H9 (cell line): ENCODE data around the gene TPP1. TPM values are rescaled to one million over a fixed set of nuclear protein-coding genes. Genes with fewer than 3 reads are reported as not detected.

Source experiments
- DNase-seq: peaks from one replicate; pipeline ENCODE4 v3.0.0-alpha.2; 2017
- H2AFZ ChIP-seq: one replicate; pipeline ENCODE4 v1.6.1; 2013; ENCODE audit warnings: mild to moderate bottlenecking, low read length, control low read depth, moderate library complexity
- H2AK5ac ChIP-seq: 2 replicates; pipeline ENCODE4 v1.6.1; 2013; ENCODE audit warnings: low read length, control low read depth, mixed read lengths; ENCODE audit not compliant: insufficient read length
- H2BK120ac ChIP-seq: one replicate; pipeline ENCODE4 v1.6.1; 2013; ENCODE audit warnings: low read depth, mild to moderate bottlenecking, low read length, control low read depth, inconsistent platforms; ENCODE audit not compliant: poor library complexity, severe bottlenecking
- H2BK12ac ChIP-seq: 2 replicates; pipeline ENCODE4 v1.6.1; 2013; ENCODE audit warnings: low read length, control low read depth, mixed read lengths, low read depth; ENCODE audit not compliant: insufficient read length
- H2BK15ac ChIP-seq: 2 replicates; pipeline ENCODE4 v1.6.1; 2013; ENCODE audit warnings: low read depth, low read length, control low read depth
- H2BK20ac ChIP-seq: one replicate; pipeline ENCODE4 v1.6.1; 2013; ENCODE audit warnings: low read depth, mild to moderate bottlenecking, low read length, control low read depth, inconsistent platforms; ENCODE audit not compliant: poor library complexity, severe bottlenecking
- H2BK5ac ChIP-seq: 2 replicates; pipeline ENCODE4 v1.6.1; 2013; ENCODE audit warnings: low read length, control low read depth, mixed read lengths; ENCODE audit not compliant: insufficient read length
- H3K14ac ChIP-seq: 2 replicates; pipeline ENCODE4 v1.6.1; 2013; ENCODE audit warnings: low read length, control low read depth; ENCODE audit not compliant: insufficient read depth
- H3K18ac ChIP-seq: 2 replicates; pipeline ENCODE4 v1.6.1; 2013; ENCODE audit warnings: low read depth, mild to moderate bottlenecking, mixed read lengths, low read length, control low read depth; ENCODE audit not compliant: insufficient read length
- H3K23ac ChIP-seq: 2 replicates; pipeline ENCODE4 v1.6.1; 2013; ENCODE audit warnings: low read length, control low read depth, mixed read lengths, low read depth; ENCODE audit not compliant: insufficient read length
- H3K23me2 ChIP-seq: 2 replicates; pipeline ENCODE4 v1.6.1; 2013; ENCODE audit warnings: low read depth, mild to moderate bottlenecking, mixed read lengths, low read length, control low read depth; ENCODE audit not compliant: insufficient read length, poor library complexity, severe bottlenecking
- H3K27ac ChIP-seq: 2 replicates; pipeline ENCODE4 v1.5.1; 2013; ENCODE audit warnings: low read length, control low read depth, mixed read lengths, low read depth; ENCODE audit not compliant: insufficient read length
- H3K27me3 ChIP-seq: 2 replicates; pipeline ENCODE4 v1.6.1; 2013; ENCODE audit warnings: low read length, control low read depth, inconsistent platforms; ENCODE audit not compliant: insufficient read depth
- H3K4ac ChIP-seq: 2 replicates; pipeline ENCODE4 v1.6.1; 2013; ENCODE audit warnings: low read depth, mild to moderate bottlenecking, control low read depth, inconsistent platforms, low read length, moderate library complexity
- H3K4me1 ChIP-seq: 2 replicates; pipeline ENCODE4 v1.6.1; 2013; ENCODE audit warnings: low read length, control low read depth, inconsistent platforms; ENCODE audit not compliant: insufficient read depth
- H3K4me2 ChIP-seq: 2 replicates; pipeline ENCODE4 v1.6.1; 2013; ENCODE audit warnings: low read length, control low read depth, mixed read lengths; ENCODE audit not compliant: insufficient read length, insufficient read depth
- H3K56ac ChIP-seq: 2 replicates; pipeline ENCODE4 v1.6.1; 2013; ENCODE audit warnings: low read depth, mild to moderate bottlenecking, mixed read lengths, low read length, control low read depth; ENCODE audit not compliant: insufficient read length
- H3K79me1 ChIP-seq: 2 replicates; pipeline ENCODE4 v1.6.1; 2013; ENCODE audit warnings: low read depth, mild to moderate bottlenecking, moderate library complexity, low read length, control low read depth, inconsistent platforms; ENCODE audit not compliant: insufficient read depth, poor library complexity, severe bottlenecking
- H3K79me2 ChIP-seq: 2 replicates; pipeline ENCODE4 v1.6.1; 2013; ENCODE audit warnings: low read length, control low read depth, inconsistent platforms; ENCODE audit not compliant: insufficient read depth
- H3K9ac ChIP-seq: 2 replicates; pipeline ENCODE4 v1.6.1; 2013; ENCODE audit warnings: low read length, control low read depth, mixed read lengths; ENCODE audit not compliant: insufficient read length; ENCODE audit errors: extremely low read depth
- H3K9me3 ChIP-seq: one replicate; pipeline ENCODE4 v1.6.1; 2013; ENCODE audit warnings: low read depth, low read length, inconsistent platforms; ENCODE audit not compliant: control insufficient read depth
- H3T11ph ChIP-seq: one replicate; pipeline ENCODE4 v1.6.1; 2013; ENCODE audit warnings: mild to moderate bottlenecking, low read length, control low read depth, inconsistent platforms
- H4K20me1 ChIP-seq: one replicate; pipeline ENCODE4 v1.6.1; 2013; ENCODE audit not compliant: control insufficient read depth, insufficient read length, insufficient read depth
- H4K5ac ChIP-seq: 2 replicates; pipeline ENCODE4 v1.6.1; 2013; ENCODE audit warnings: low read depth, mild to moderate bottlenecking, mixed read lengths, low read length, control low read depth; ENCODE audit not compliant: insufficient read length
- H4K8ac ChIP-seq: replicated peaks from 2 replicates; pipeline ENCODE4 v1.6.1; 2013; ENCODE audit warnings: low read length, control low read depth, mixed read lengths, low read depth; ENCODE audit not compliant: insufficient read length
- H4K91ac ChIP-seq: 2 replicates; pipeline ENCODE4 v1.6.1; 2013; ENCODE audit warnings: low read depth, mild to moderate bottlenecking, moderate library complexity, mixed read lengths, low read length, control low read depth; ENCODE audit not compliant: insufficient read length
- H3K27ac Mint-ChIP-seq, 3 experiments: 2 replicates in 2 of 3; 3 replicates in 1 of 3; pipeline ENCODE4 v1.8.0; 2020 to 2021; ENCODE audit warnings: mixed read lengths in 3 of 3, mild to moderate bottlenecking in 1 of 3, moderate library complexity in 1 of 3
- H3K27me3 Mint-ChIP-seq: 2 replicates; pipeline ENCODE4 v1.8.0; 2021; ENCODE audit warnings: low read depth, mild to moderate bottlenecking, moderate library complexity, mixed read lengths
- H3K36me3 Mint-ChIP-seq, 3 experiments: 2 replicates in 2 of 3; 3 replicates in 1 of 3; pipeline ENCODE4 v1.8.0; 2020 to 2021; ENCODE audit warnings: low read depth in 3 of 3, mixed read lengths in 3 of 3; ENCODE audit not compliant: insufficient read depth in 1 of 3
- H3K4me1 Mint-ChIP-seq, 2 experiments: 2 replicates each; pipeline ENCODE4 v1.8.0; 2020; ENCODE audit warnings: mixed read lengths in 2 of 2
- H3K4me3 Mint-ChIP-seq, 2 experiments: 2 replicates in 1 of 2; 3 replicates in 1 of 2; pipeline ENCODE4 v1.8.0; 2020 to 2021; ENCODE audit warnings: mild to moderate bottlenecking in 2 of 2, mixed read lengths in 2 of 2, moderate library complexity in 1 of 2
- H3K9me3 Mint-ChIP-seq, 2 experiments: 2 replicates in 1 of 2; 3 replicates in 1 of 2; pipeline ENCODE4 v1.8.0; 2020; ENCODE audit warnings: mild to moderate bottlenecking in 2 of 2, mixed read lengths in 2 of 2, moderate library complexity in 1 of 2
- WGBS: extraction: QIAGEN DNeasy Blood & Tissue Kit; methylation state at CpG from one replicate; pipeline ENCODE4 v1.1.7; 2013; ENCODE audit warnings: missing lambda C conversion rate, low lambda C conversion rate, mixed read lengths; ENCODE audit not compliant: insufficient read length; ENCODE audit errors: extremely low coverage; 5-methylcytosine and 5-hydroxymethylcytosine counted together
- total RNA-seq: library from RNA; stranded (reverse); gene quantifications from 2 replicates; pipeline ENCODE4 v1.2.1, GENCODE V29; 2021
- TF ChIP-seq, protein P1 (sequence below): fragments of 200-600 bp; sonication (generic); conservative IDR thresholded peaks from 3 replicates; pipeline ENCODE4 v1.8.0; 2021; ENCODE audit warnings: antibody characterized with exemption, mild to moderate bottlenecking

The TPP1 gene
- total RNA-seq, 1 experiment from 2014 or later: 37.2 TPM

DNA sequence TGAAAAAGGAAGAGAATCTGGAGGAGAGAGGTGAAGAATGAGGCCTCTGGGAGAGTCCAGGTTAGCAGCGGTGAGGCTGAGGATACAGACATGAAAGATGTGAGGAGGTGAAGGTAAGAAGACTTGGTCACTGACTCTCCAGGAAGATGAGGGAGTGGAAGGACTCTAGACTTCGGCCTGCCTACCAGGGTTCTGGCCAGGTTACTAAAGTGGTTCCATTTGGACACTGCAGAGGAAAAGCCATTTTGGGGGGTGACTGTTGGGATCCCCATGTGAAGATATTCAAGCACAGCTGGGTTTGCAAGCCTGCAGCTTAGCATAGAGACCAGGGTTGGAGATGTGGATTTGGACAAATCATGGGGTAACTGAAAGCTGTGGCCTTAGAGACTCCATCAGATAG lies 28.6 kb upstream of the TPP1 start:
- H4K8ac ChIP-seq: no peak overlapping the region
- no peak overlapping the region for H3K27ac Mint-ChIP-seq
- H3K27me3 ChIP-seq: 0 out of 2 replicates have a peak, but pooled peaks cover 1% of the 10 kb centered on the region
- H2BK15ac ChIP-seq: no peak overlapping the region
- no peak overlapping the region for H3K9ac ChIP-seq
- no peak overlapping the region for H3K23ac ChIP-seq
- H3K27ac ChIP-seq: no peak overlapping the region
- no peaks in the 10 kb centered on the region for H3K9me3 Mint-ChIP-seq
- no peak overlapping the region for H2BK20ac ChIP-seq
- H3K4ac ChIP-seq: no peak overlapping the region
- H3K4me1 ChIP-seq: peaks cover 2% of the 10 kb centered on the region; the same call in 1 of the 2 replicates
- no peaks in the 10 kb centered on the region for H3K79me1 ChIP-seq
- H4K91ac ChIP-seq: no peak overlapping the region
- H3K27me3 Mint-ChIP-seq: 0 out of 2 replicates have a peak, but pooled peaks cover 2% of the 10 kb centered on the region
- TF ChIP-seq, protein P1, sequence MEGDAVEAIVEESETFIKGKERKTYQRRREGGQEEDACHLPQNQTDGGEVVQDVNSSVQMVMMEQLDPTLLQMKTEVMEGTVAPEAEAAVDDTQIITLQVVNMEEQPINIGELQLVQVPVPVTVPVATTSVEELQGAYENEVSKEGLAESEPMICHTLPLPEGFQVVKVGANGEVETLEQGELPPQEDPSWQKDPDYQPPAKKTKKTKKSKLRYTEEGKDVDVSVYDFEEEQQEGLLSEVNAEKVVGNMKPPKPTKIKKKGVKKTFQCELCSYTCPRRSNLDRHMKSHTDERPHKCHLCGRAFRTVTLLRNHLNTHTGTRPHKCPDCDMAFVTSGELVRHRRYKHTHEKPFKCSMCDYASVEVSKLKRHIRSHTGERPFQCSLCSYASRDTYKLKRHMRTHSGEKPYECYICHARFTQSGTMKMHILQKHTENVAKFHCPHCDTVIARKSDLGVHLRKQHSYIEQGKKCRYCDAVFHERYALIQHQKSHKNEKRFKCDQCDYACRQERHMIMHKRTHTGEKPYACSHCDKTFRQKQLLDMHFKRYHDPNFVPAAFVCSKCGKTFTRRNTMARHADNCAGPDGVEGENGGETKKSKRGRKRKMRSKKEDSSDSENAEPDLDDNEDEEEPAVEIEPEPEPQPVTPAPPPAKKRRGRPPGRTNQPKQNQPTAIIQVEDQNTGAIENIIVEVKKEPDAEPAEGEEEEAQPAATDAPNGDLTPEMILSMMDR: no peak
- no peak overlapping the region for H3K18ac ChIP-seq
- H3K56ac ChIP-seq: no peak overlapping the region
- no peak for DNase-seq
- no peak overlapping the region for H2AK5ac ChIP-seq
- no peak overlapping the region for H2BK12ac ChIP-seq
- H2BK5ac ChIP-seq: no peak overlapping the region
- no peak overlapping the region for H2AFZ ChIP-seq
- no peaks in the 10 kb centered on the region for H3K36me3 Mint-ChIP-seq
- H4K5ac ChIP-seq: no peak overlapping the region
- H2BK120ac ChIP-seq: no peak overlapping the region
- H3K23me2 ChIP-seq: no peaks in the 10 kb centered on the region
- WGBS: no CpG with 5 or more reads among the region's 2 CpGs
- no peak overlapping the region for H3K4me2 ChIP-seq
- H3T11ph ChIP-seq: no peak overlapping the region
- H3K4me3 Mint-ChIP-seq: no peak overlapping the region
- H3K79me2 ChIP-seq: no peaks in the 10 kb centered on the region
- H3K4me1 Mint-ChIP-seq: no peaks in the 10 kb centered on the region
- H3K9me3 ChIP-seq: no peaks in the 10 kb centered on the region
- no peaks in the 10 kb centered on the region for H4K20me1 ChIP-seq
- no peak overlapping the region for H3K14ac ChIP-seq
